HEK293 (cell line): ENCODE measurements around the gene PPFIA4.

ENCODE experiments used
- CTCF ChIA-PET: fragments of 350-600 bp; formaldehyde crosslinking; extraction: SDS; loops from one replicate; lab custom pipeline; 2021; ENCODE audit warnings: antibody characterized with exemption; lab: Yijun Ruan, JAX
- POLR2A ChIA-PET: fragments of 300-600 bp; formaldehyde crosslinking; extraction: SDS; loops from one replicate; lab custom pipeline; 2020; ENCODE audit warnings: antibody characterized with exemption, inconsistent platforms; lab: Yijun Ruan, JAX
- H3K27ac ChIP-seq: fragments of 200-500 bp; sonication (Bioruptor generic); 2 replicates; pipeline ENCODE4 v1.5.1; 2014; ENCODE audit warnings: low read depth, low read length, control low read depth, inconsistent platforms; ENCODE audit errors: extremely low read depth
- H3K36me3 ChIP-seq, 2 experiments: fragments of 200-500 bp in 1 of 2; sonication (Bioruptor generic) in 1 of 2; 1 replicate in 1 of 2; 2 replicates in 1 of 2; pipeline ENCODE4 v1.5.1; 2014 to 2017; ENCODE audit warnings: inconsistent platforms in 2 of 2, low read length in 2 of 2; ENCODE audit not compliant: control insufficient read depth in 2 of 2, insufficient read depth in 1 of 2
- H3K4me1 ChIP-seq: fragments of 200-500 bp; sonication (Bioruptor generic); 2 replicates; pipeline ENCODE4 v1.5.1; 2014; ENCODE audit warnings: mild to moderate bottlenecking, low read length, inconsistent platforms; ENCODE audit not compliant: control insufficient read depth, insufficient read depth
- H3K4me3 ChIP-seq: 2 replicates; pipeline ENCODE4 v1.5.1; 2011; ENCODE audit warnings: low read depth, mild to moderate bottlenecking, control low read depth, low read length, moderate library complexity
- H3K9me3 ChIP-seq: fragments of 200-500 bp; sonication (Bioruptor generic); 2 replicates; pipeline ENCODE4 v1.5.1; 2014; ENCODE audit warnings: low read depth, low read length, inconsistent platforms; ENCODE audit not compliant: control insufficient read depth, insufficient read depth
- GFI1B ChIP-seq: fragments of 450-650 bp; formaldehyde crosslinking; IDR thresholded peaks from 2 replicates; pipeline ENCODE4 v1.5.1; 2016; ENCODE audit warnings: missing biosample characterization, missing genetic modification characterization
- HOXC10 ChIP-seq: sonication (generic); formaldehyde crosslinking; IDR thresholded peaks from 2 replicates; pipeline ENCODE4 v1.8.1; 2023; ENCODE audit warnings: mild to moderate bottlenecking, missing genetic modification reagents
- KLF16 ChIP-seq: fragments of 450-650 bp; formaldehyde crosslinking; IDR thresholded peaks from 2 replicates; pipeline ENCODE4 v1.5.1; 2017; ENCODE audit warnings: missing biosample characterization, missing genetic modification characterization
- SCRT1 ChIP-seq: fragments of 450-650 bp; formaldehyde crosslinking; IDR thresholded peaks from 2 replicates; pipeline ENCODE4 v1.5.1; 2016; ENCODE audit warnings: missing biosample characterization, missing genetic modification characterization, borderline replicate concordance
- SP2 ChIP-seq: fragments of 450-650 bp; formaldehyde crosslinking; IDR thresholded peaks from 2 replicates; pipeline ENCODE4 v1.5.1; 2016; ENCODE audit warnings: missing biosample characterization, missing genetic modification characterization
- ZBTB49 ChIP-seq: fragments of 450-650 bp; formaldehyde crosslinking; IDR thresholded peaks from 2 replicates; pipeline ENCODE4 v1.5.1; 2016; ENCODE audit warnings: missing biosample characterization, missing genetic modification characterization, low read depth
- ZBTB6 ChIP-seq: fragments of 450-650 bp; formaldehyde crosslinking; IDR thresholded peaks from 2 replicates; pipeline ENCODE4 v1.5.1; 2017; ENCODE audit warnings: missing biosample characterization, missing genetic modification characterization
- ZFHX2 ChIP-seq: fragments of 450-650 bp; formaldehyde crosslinking; conservative IDR thresholded peaks from 2 replicates; pipeline ENCODE4 v1.5.1; 2016; ENCODE audit warnings: missing biosample characterization, missing genetic modification characterization
- ZNF10 ChIP-seq: fragments of 450-650 bp; formaldehyde crosslinking; IDR thresholded peaks from 2 replicates; pipeline ENCODE4 v1.5.1; 2017; ENCODE audit warnings: missing biosample characterization, missing genetic modification characterization
- ZNF132 ChIP-seq: fragments of 450-650 bp; formaldehyde crosslinking; IDR thresholded peaks from 2 replicates; pipeline ENCODE4 v1.5.1; 2017; ENCODE audit warnings: missing biosample characterization, missing genetic modification characterization, borderline replicate concordance
- ZNF2 ChIP-seq: fragments of 450-650 bp; formaldehyde crosslinking; IDR thresholded peaks from 2 replicates; pipeline ENCODE4 v1.5.1; 2016; ENCODE audit warnings: missing biosample characterization, missing genetic modification characterization
- ZNF280D ChIP-seq: fragments of 450-650 bp; formaldehyde crosslinking; IDR thresholded peaks from 2 replicates; pipeline ENCODE4 v1.5.1; 2016; ENCODE audit warnings: missing biosample characterization, missing genetic modification characterization
- ZNF302 ChIP-seq: fragments of 450-650 bp; formaldehyde crosslinking; IDR thresholded peaks from 2 replicates; pipeline ENCODE4 v1.5.1; 2016; ENCODE audit warnings: missing biosample characterization, missing genetic modification characterization, low read depth
- ZNF341 ChIP-seq: fragments of 450-650 bp; formaldehyde crosslinking; IDR thresholded peaks from 2 replicates; pipeline ENCODE4; 2016; ENCODE audit warnings: low read depth, missing biosample characterization, missing genetic modification characterization
- ZNF37A ChIP-seq: fragments of 450-650 bp; IDR thresholded peaks from 2 replicates; pipeline ENCODE4 v1.5.1; 2018; ENCODE audit warnings: missing biosample characterization, missing genetic modification characterization
- ZNF488 ChIP-seq: fragments of 450-650 bp; formaldehyde crosslinking; IDR thresholded peaks from 2 replicates; pipeline ENCODE4 v1.5.1; 2016; ENCODE audit warnings: missing biosample characterization, missing genetic modification characterization
- ZNF501 ChIP-seq: fragments of 450-650 bp; formaldehyde crosslinking; IDR thresholded peaks from 2 replicates; pipeline ENCODE4 v1.5.1; 2016; ENCODE audit warnings: missing biosample characterization, missing genetic modification characterization
- ZNF514 ChIP-seq: fragments of 450-650 bp; formaldehyde crosslinking; IDR thresholded peaks from 2 replicates; pipeline ENCODE4 v1.5.1; 2016; ENCODE audit warnings: missing biosample characterization, missing genetic modification characterization
- ZNF529 ChIP-seq: fragments of 450-650 bp; formaldehyde crosslinking; IDR thresholded peaks from 2 replicates; pipeline ENCODE4 v1.5.1; 2017; ENCODE audit warnings: missing genetic modification characterization, missing biosample characterization; ENCODE audit not compliant: insufficient replicate concordance
- ZNF560 ChIP-seq: fragments of 450-650 bp; formaldehyde crosslinking; IDR thresholded peaks from 2 replicates; pipeline ENCODE4 v1.5.1; 2017; ENCODE audit warnings: missing biosample characterization, missing genetic modification characterization, borderline replicate concordance
- ZNF571 ChIP-seq: fragments of 450-650 bp; formaldehyde crosslinking; IDR thresholded peaks from 2 replicates; pipeline ENCODE4 v1.5.0; 2017; ENCODE audit warnings: missing biosample characterization, missing genetic modification characterization
- ZNF704 ChIP-seq: fragments of 450-650 bp; formaldehyde crosslinking; IDR thresholded peaks from 2 replicates; pipeline ENCODE4 v1.5.1; 2016; ENCODE audit warnings: missing biosample characterization, missing genetic modification characterization
- ZNF76 ChIP-seq: fragments of 450-650 bp; formaldehyde crosslinking; IDR thresholded peaks from 2 replicates; pipeline ENCODE4; 2016; ENCODE audit warnings: low read depth, missing biosample characterization, missing genetic modification characterization, borderline replicate concordance
- ZNF843 ChIP-seq: fragments of 450-650 bp; formaldehyde crosslinking; IDR thresholded peaks from 2 replicates; pipeline ENCODE4 v1.5.1; 2016; ENCODE audit warnings: missing biosample characterization, missing genetic modification characterization
- ZSCAN23 ChIP-seq: fragments of 450-650 bp; formaldehyde crosslinking; IDR thresholded peaks from 2 replicates; pipeline ENCODE4 v1.5.1; 2016; ENCODE audit warnings: missing biosample characterization, missing genetic modification characterization
- ZSCAN5A ChIP-seq: fragments of 450-650 bp; formaldehyde crosslinking; IDR thresholded peaks from 2 replicates; pipeline ENCODE4 v1.5.1; 2016; ENCODE audit warnings: missing biosample characterization, missing genetic modification characterization

Gene PPFIA4

GRCh38 chr1:203080456-203080855 is 54.2 kb downstream of the PPFIA4 start:
- no peak overlapping the region for H3K4me3 ChIP-seq
- H3K36me3 ChIP-seq = no peaks in the 10 kb centered on the region
- POLR2A ChIA-PET = no interaction called here
- no peak overlapping the region for H3K27ac ChIP-seq
- CTCF ChIA-PET = interaction anchor here (2.0 kb wide), 1 partner anchor 40 kb away, joined by 5 read pairs; no protein-coding TSS in a partner anchor
- H3K4me1 ChIP-seq = no peaks in the 10 kb centered on the region
- no peak for TF ChIP-seq ZNF37A (tag by site-specific recombination)
- no peak for TF ChIP-seq ZNF843
- no peak for TF ChIP-seq ZNF501 (tag by site-specific recombination)
- no peak for TF ChIP-seq ZSCAN23 (tag by site-specific recombination)
- TF ChIP-seq ZNF2 (tag by site-specific recombination) = no peak
- TF ChIP-seq ZFHX2 = no peak
- no peak for TF ChIP-seq ZNF488 (tag by site-specific recombination)
- TF ChIP-seq ZNF341 (tag by site-specific recombination) = no peak
- no peak for TF ChIP-seq ZNF560 (tag by site-specific recombination)
- TF ChIP-seq ZNF571 (tag by site-specific recombination) = no peak
- TF ChIP-seq ZNF514 (tag by site-specific recombination) = no peak
- no peak for TF ChIP-seq ZNF529 (tag by site-specific recombination)
- no peak for TF ChIP-seq ZBTB6 (tag by site-specific recombination)
- no peak for TF ChIP-seq ZBTB49
- no peak for TF ChIP-seq ZNF10 (tag by site-specific recombination)
- TF ChIP-seq ZNF132 (tag by site-specific recombination) = no peak
- TF ChIP-seq HOXC10 (CRISPR knock-in tag) = no peak
- no peak for TF ChIP-seq GFI1B (tag by site-specific recombination)
- H3K9me3 ChIP-seq = no peaks in the 10 kb centered on the region

- Histone ChIP-seq H3K27ac (no peak overlapping the region), H3K4me3 (no peak overlapping the region), H3K9me3 (no peaks in the 10 kb centered on the region), H3K36me3 (no peaks in the 10 kb centered on the region), H3K4me1 (no peaks in the 10 kb centered on the region)
- POLR2A ChIA-PET = no interaction called here
- CTCF ChIA-PET = interaction anchor here (0.7 to 2.0 kb wide), 4 partner anchors 37 to 91 kb away, joined by 3 to 5 read pairs (median 3); no protein-coding TSS in a partner anchor
- TF ChIP-seq ZNF76 (tag by site-specific recombination) (no peak), ZNF704 (tag by site-specific recombination) (no peak), SP2 (no peak), ZNF280D (tag by site-specific recombination) (no peak), SCRT1 (tag by site-specific recombination) (no peak), KLF16 (tag by site-specific recombination) (no peak), ZNF302 (tag by site-specific recombination) (no peak), ZSCAN5A (no peak)
Measured at GRCh38 chr1:203081465-203082230, 55.4 kb downstream of the PPFIA4 start.
